ACHN (cell line): ENCODE results near the gene ERVV-1.
"Not testable (repeated sequence)": the region's sequence is repeated elsewhere in the genome, so short reads cannot be mapped to it uniquely, and the experiment has no call there.

Experiments
- DNase-seq: peaks from one replicate; pipeline ENCODE4 v3.0.0-alpha.2; 2015
- in situ Hi-C: cut with HindIII; loops from 2 replicates; pipeline ENCODE4 v1.10.0; 2017; ENCODE audit warnings: low sequenced_read_pairs, low pct_ligation_motif_present, low pct_unique_long_range_greater_than_20kb

The ERVV-1 gene, protein sequence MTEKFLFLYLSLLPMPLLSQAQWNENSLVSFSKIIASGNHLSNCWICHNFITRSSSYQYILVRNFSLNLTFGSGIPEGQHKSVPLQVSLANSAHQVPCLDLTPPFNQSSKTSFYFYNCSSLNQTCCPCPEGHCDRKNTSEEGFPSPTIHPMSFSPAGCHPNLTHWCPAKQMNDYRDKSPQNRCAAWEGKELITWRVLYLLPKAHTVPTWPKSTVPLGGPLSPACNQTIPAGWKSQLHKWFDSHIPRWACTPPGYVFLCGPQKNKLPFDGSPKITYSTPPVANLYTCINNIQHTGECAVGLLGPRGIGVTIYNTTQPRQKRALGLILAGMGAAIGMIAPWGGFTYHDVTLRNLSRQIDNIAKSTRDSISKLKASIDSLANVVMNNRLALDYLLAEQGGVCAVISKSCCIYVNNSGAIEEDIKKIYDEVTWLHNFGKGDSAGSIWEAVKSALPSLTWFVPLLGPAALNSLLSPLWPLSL

GRCh38 chr19:53013621-53014020 is at the start of gene ERVV-1:
Gene ERVV-1, plus strand, starts transcription at chr19:53013921. Its CDS starts 170 bp downstream, at chr19:53014091.
- DNase-seq = no peak
- in situ Hi-C loops = no loop called here

DNA sequence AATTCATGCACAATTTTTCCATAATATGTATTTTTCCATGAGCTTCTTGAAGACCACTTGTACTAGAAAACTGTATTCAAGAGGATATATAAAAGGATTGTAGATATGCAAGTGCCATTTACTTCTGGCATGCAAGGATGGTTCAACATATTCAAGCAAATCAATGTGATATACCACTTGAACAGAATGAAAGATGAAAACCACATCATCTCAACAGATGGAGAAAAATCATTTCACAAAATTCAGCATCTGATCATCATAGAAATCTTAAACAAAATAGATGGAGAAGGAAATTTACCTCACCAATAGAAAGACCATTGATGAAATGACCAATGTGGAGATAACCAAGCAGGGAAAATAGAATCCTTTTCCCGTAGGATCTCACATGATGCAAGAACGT is 45.9 kb upstream of the ERVV-1 start:
- no peak for DNase-seq
- in situ Hi-C loops = no loop called here

GRCh38 chr19:52981329-52981728 is 32.4 kb upstream of the ERVV-1 start:
- in situ Hi-C loops = no loop called here
- no peak for DNase-seq

- in situ Hi-C loops, DNase-seq: not testable (repeated sequence)
Measured at GRCh38 chr19:52983167-52983566, 30.6 kb upstream of the ERVV-1 start.

- in situ Hi-C loops = no loop called here
- DNase-seq = no peak
Measured at GRCh38 chr19:52987221-52987620, 26.5 kb upstream of the ERVV-1 start.

DNA sequence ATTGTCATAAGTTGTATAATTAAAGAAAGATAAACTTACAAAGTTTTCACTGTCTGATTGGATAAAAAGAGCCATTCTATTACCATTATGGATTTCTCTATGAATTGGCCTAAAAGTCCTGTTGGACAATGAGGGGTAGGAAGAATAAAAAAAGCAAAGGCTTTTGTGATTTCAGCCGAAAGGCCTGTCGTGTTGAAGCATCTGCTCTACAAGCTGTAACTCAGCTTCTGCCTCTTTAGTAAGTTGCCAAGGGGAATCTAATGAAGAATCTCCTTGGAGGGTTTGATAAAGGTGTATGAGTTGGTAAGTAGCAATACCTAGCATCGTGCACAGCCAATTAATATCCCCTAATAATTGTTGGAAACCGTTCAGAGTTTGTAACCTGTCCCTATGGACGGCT is 25.2 kb upstream of the ERVV-1 start:
- in situ Hi-C loops = no loop called here
- DNase-seq = no peak

GRCh38 chr19:52990759-52991418 is 22.8 kb upstream of the ERVV-1 start:
- in situ Hi-C loops = no loop called here
- DNase-seq = no peak

DNA sequence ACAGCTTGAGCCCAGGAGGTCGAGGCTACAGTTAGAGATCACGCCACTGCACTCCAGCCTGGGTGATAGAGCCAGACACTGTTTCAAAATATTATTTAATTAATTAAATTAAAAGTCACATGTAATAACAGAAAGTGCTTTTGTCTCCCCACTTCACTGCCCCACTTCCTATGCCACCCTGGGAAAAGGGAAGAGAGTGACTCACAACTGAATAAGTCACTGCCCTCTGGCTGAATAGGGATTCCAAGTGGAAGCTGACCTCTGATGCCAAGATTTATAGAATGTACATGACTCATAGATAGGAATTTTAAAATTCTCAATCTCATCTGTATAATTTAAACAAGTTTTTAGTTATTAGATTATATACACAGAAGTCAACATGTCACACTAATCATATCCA is 22.2 kb upstream of the ERVV-1 start:
- no peak for DNase-seq
- in situ Hi-C loops = no loop called here

DNA sequence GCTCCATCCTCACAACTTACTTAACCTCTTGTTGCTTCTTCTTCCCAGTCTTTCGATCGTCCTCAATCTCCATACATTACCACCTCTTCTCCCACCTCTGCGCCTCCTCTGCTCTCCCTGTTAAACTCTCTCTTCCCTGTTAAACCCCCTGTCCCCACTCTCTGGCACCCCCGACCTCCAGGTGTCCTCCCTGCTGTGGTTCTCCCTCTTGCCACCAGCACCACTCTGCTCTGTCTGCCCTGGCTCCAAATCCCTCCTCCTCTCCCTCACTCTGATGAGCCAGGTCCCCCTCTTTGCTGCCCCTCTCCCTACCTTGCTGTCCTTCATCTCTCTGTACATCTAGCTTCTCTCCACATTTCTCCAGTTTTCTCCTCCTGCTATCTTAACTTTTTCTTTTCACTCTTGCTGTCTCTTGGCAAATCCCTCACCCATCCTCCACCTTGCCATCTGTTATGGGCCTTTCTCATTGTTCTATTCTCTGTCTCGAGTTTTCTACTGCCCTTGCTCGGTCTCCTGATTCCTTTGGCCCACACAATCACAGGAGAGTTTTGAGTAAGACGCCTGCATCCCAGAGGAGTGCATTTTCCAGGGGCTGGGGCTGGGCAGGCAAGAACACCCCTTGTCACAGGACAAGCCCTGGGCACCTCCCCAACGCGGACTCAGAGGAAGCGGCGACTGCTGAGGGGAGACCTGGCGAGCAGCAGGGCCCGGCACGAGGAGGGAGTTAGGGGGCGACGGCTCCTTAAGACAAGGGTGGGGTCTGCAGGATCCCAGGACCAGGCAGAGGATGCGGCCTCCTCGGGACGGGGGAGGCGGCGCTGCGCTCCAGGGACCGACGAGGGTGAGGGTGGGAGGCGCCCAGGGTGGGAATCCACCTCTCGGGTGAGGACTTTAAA is 21.4 kb upstream of the ERVV-1 start:
- in situ Hi-C loops = no loop called here
- DNase-seq = no peak

- no peak for DNase-seq
- in situ Hi-C loops = no loop called here
Measured at GRCh38 chr19:52993342-52994178, 20.2 kb upstream of the ERVV-1 start.

- no peak for DNase-seq
Measured at GRCh38 chr19:52995711-52996110, 18.0 kb upstream of the ERVV-1 start.

GRCh38 chr19:52997975-52998374 is 15.7 kb upstream of the ERVV-1 start:
- in situ Hi-C loops = no loop called here
- DNase-seq = no peak

More at GRCh38 chr19:52995711-52996110, 18.0 kb upstream of the ERVV-1 start:
- in situ Hi-C loops = no loop called here

DNA sequence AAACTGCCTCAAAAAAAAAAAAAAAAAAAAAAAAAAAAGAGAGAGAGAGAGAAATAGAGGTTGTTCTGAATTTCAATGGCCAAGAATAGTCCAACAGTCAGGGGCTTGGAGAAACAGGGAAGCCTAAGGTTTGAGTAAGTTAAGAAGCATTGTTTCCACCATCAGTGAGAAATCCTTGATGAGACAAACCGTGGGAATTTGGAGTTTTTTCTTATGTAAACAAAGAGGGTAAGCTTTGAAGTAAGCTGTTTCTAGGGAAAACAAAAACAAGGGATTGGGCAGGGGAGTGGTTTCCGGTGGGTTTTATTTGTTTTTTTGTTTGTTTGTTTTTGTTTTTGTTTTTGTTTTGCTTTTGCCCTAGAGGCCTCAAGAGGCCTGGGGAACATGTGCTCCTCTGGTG is 11.2 kb upstream of the ERVV-1 start:
- DNase-seq = no peak
- in situ Hi-C loops = no loop called here

GRCh38 chr19:53004242-53004641 is 9.5 kb upstream of the ERVV-1 start:
- in situ Hi-C loops = no loop called here

DNA sequence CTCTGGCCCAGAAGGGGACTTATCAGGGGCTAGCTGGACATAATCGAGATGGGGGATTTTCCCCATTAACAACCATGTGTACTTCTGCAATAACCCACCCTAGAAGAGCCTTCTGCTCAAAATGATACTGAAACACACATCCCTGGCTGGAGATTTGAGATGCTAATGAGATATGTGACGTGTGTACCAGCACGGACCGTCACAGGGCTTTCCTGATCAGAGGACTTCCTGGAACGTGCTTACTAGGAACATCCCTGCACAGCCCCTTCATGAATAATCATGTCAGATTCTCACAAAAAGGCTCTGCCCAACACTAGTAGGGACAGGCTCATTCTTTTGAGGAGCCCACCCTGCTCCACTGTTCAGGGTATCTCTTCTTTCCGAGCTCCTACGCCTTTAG is 6.5 kb upstream of the ERVV-1 start:
- DNase-seq = no peak
- in situ Hi-C loops = no loop called here

More at GRCh38 chr19:53004242-53004641, 9.5 kb upstream of the ERVV-1 start:
- no peak for DNase-seq

GRCh38 chr19:53007606-53008005 is 6.1 kb upstream of the ERVV-1 start:
- in situ Hi-C loops = no loop called here
- DNase-seq = no peak

DNA sequence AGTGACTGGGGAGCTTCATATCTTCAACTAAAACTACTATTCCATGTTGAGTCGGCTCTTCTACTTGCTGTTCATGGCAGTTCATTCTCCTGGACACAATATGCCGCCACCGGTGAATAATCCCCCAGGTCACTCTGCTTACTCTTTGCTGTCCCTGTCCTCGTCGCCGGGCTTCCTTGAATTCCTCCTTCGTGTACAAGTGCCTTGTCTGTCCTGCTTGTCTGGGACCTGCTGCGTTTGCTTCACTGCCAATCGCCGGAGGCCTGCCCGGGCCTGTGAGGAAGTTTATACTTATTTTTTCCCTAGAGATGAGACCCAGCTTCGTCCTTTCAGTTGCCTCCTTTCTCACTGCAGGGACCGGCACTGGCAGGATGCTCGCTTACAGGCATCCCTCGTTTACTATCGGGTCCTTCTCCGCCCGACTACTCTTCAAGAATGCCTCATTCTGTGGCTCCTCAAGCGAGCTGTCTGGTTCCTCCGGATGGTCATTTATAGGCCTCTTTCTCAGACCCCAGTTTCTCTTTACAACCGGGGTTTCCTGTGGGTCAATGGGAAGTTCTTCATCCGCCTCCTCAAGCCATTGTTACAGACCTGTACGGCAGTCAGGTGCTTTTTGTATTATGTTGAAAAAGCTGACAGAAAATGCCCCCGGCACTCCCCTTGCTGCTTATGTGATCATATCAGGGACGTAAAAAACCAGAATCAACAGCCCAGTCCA is 5.5 kb upstream of the ERVV-1 start:
- no peak for DNase-seq

GRCh38 chr19:53010494-53010893 is 3.2 kb upstream of the ERVV-1 start:
- DNase-seq = no peak

More for the DNA sequence above, 5.5 kb upstream of the ERVV-1 start:
- in situ Hi-C loops = no loop called here

More at GRCh38 chr19:53010494-53010893, 3.2 kb upstream of the ERVV-1 start:
- in situ Hi-C loops = no loop called here
